ENCODE measurements around the gene TMSB15C.

- TF ChIP-seq CTCF (conservative IDR thresholded peaks at IDR 0.05; ENCODE audit: low read length) (no peak), EZH2phosphoT487 (IDR thresholded peaks at IDR 0.05; ENCODE audit: borderline replicate concordance) (no peak)
Observed at GRCh38 chrX:104085477-104085876, 9.4 kb upstream of the TMSB15C start.

Measured in Loucy (cell line).